Right cardiac atrium (tissue), 5 donors: ENCODE measurements around the gene FXYD3. TPM values are rescaled to one million over a fixed set of nuclear protein-coding genes. Genes with fewer than 3 reads are reported as not detected.
"Not testable (repeated sequence)": the region's sequence is repeated elsewhere in the genome, so short reads cannot be mapped to it uniquely, and the experiment has no call there.

Experiments
- ATAC-seq, 2 donors: fragments of 200-7000 bp; cut with Tn5 transposase; one replicate each; pipeline versions ENCODE4 v1.8.0 to v1.9.1; 2020; ENCODE audit warnings: moderate library complexity in 2 of 2, mild to moderate bottlenecking in 1 of 2
- DNase-seq, 3 donors: peaks; one replicate each; pipeline ENCODE4 v3.0.0-alpha.2; 2020
- H3K27ac ChIP-seq: one replicate; pipeline ENCODE4 v1.5.1; 2013; ENCODE audit warnings: mild to moderate bottlenecking, low read length, control low read depth, moderate library complexity
- H3K27me3 ChIP-seq: one replicate; pipeline ENCODE4 v1.6.1; 2013; ENCODE audit not compliant: control insufficient read depth, insufficient read depth
- H3K4me1 ChIP-seq: one replicate; pipeline ENCODE4 v1.6.1; 2013; ENCODE audit warnings: low read length; ENCODE audit not compliant: control insufficient read depth, insufficient read depth
- H3K4me3 ChIP-seq: one replicate; pipeline ENCODE4 v1.5.1; 2013; ENCODE audit warnings: low read length, control low read depth
- H3K9me3 ChIP-seq: one replicate; pipeline ENCODE4 v1.6.1; 2013; ENCODE audit warnings: low read length; ENCODE audit not compliant: control insufficient read depth
- WGBS: extraction: QIAGEN DNeasy Blood & Tissue Kit; methylation state at CpG from one replicate; pipeline ENCODE4 v1.1.7; 2013; 5-methylcytosine and 5-hydroxymethylcytosine counted together
- intact Hi-C, 4 donors: fragments of 100-400 bp; cut with DNase I; formaldehyde crosslinking; loops; one replicate each; pipeline versions ENCODE4 v1.11.0 to v1.14.0; 2022 to 2023
- polyA plus RNA-seq: library from polyadenylated mRNA; stranded (reverse); fragments of 200-250 nt; gene quantifications from one replicate; pipeline ENCODE4 v1.2.3, GENCODE V29; 2013
- total RNA-seq, 4 donors: library from RNA; stranded (reverse); fragmentation: NEBNext Ultra II Directional; extraction: Animal tissue kit (Norgen Biotek cat#: 25700); gene quantifications; one replicate each; pipeline ENCODE4 v1.2.1, GENCODE V29; 2021
- donor health status: healthy with polysubstance abuse.
- donor health status: DM: no; HTN: yes; CAD: no.
- donor health status: DM: no; HTN: no; CAD: no.
- donor health status: DM: no; HTN: yes; CAD: no; lungs with severe emphysema.
- donor health status: DM: yes; HTN: yes; CAD: no.

FXYD3 gene
- total and polyA plus RNA-seq, 5 donors: 2.2 to 5.7 (median 4.8) TPM

DNA sequence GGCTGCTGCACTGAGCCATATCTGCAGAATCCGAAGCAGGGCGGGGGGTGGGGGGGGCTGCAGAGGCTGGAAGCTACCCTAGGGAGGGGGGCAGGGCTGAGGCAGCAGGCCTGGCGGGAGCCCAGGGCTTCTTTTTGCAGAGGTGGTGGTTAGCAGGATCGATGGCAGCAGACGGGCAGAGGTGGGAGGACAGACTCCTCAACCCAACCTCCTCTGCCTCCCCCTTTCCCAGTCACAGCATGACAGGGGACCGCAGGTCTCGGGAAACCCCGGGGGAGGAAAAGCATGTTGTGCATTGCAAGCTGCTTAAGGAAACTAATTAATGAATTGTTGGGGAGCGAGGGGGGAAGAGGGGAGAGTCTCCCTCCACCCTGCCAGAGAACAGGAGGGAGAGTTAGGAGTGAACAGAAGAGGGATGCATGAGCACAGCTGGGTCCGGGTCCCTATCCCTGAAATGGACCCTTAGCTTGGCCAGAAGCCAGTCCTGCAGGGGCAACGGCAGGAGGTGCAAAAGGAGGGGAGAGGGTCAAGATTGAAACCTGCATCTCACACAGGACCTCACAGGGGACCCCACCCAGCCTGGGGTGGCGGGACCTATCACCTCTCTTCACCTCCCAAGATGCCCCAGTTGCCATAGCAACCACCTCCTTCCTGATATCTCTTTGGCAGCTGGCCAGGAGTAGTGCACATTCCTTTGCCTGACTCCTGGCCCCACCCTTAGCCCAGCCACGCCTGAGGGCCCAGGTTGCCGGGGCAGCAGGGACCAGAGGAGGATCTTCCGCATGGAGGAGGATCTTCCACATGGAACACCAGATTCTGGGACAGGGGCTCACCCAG is 29.2 kb downstream of the FXYD3 start:
- DNase-seq: peak in 1 of 3 donors; percentile 61
- intact Hi-C loops: no loop called here
- no peak for ATAC-seq
- no peak overlapping the region for H3K4me3 ChIP-seq
- 21% methylated on average over 15 of the region's 15 CpGs for WGBS
- H3K27me3 ChIP-seq: no peaks in the 10 kb centered on the region
- no peaks in the 10 kb centered on the region for H3K9me3 ChIP-seq
- no peak overlapping the region for H3K27ac ChIP-seq
- no peaks in the 10 kb centered on the region for H3K4me1 ChIP-seq

DNA sequence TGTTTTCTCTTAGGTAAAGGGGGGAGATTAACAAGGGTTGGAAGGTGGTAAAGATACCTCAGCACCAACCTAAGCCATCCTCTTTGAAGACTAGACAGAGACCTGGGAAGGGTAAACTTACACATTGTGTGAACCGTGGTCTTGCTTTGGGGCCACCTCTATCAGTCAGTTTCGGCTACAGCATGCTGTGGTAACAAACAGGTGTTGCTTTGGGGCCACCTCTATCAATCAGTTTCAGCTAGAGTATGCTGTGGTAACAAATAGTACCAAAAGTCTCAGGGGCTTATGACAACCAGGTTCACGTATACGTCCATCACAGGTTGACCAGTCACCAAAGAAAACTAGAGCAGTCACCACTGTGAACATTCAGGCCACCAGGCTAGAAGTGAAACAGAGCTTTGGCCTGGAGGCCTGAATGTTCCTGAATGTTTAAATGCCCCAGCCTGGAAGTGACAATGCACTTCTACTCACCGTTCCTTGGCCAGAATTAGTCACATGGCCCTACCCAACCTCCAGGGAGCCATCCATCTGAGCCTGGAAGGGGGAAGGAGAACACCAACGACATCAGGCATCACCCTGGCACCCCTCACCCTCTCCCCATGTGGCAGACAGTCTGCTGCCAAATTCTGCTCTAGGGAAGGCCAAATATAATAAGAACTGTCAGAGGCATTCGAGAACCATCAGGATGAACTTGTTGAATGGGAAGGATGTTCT is 31.3 kb downstream of the FXYD3 start:
- Histone ChIP-seq H3K4me3 (no peak overlapping the region), H3K4me1 (no peaks in the 10 kb centered on the region), H3K27ac (no peak overlapping the region), H3K9me3 (no peaks in the 10 kb centered on the region), H3K27me3 (no peaks in the 10 kb centered on the region)
- no peak for DNase-seq
- WGBS: 65% methylated on average over 7 of the region's 7 CpGs
- intact Hi-C loops: no loop called here
- ATAC-seq: no peak

DNA sequence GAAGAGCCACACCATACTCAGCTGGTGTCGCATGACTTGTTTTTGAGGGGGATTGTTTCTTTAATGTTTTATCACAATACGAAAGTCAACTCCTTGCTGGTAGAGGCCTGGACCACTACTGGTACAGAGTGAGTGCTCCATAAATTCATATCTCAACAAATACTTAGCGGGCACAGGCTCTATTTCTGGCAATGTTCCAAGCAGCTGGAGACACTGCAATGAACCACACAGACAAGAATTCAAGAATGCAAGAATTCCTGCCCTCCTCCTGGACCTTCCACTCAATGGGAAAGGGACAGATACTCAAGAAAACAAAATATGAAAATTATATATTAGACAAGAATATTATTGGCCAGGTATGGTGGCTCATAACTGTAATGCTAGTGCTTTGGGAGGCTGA is 33.8 kb downstream of the FXYD3 start:
- H3K9me3 ChIP-seq: no peaks in the 10 kb centered on the region
- ATAC-seq: no peak
- 78% methylated on average over 3 of the region's 3 CpGs for WGBS
- H3K4me1 ChIP-seq: no peaks in the 10 kb centered on the region
- no peaks in the 10 kb centered on the region for H3K27me3 ChIP-seq
- H3K27ac ChIP-seq: no peak overlapping the region
- intact Hi-C loops: no loop called here
- no peak for DNase-seq
- no peak overlapping the region for H3K4me3 ChIP-seq

DNA sequence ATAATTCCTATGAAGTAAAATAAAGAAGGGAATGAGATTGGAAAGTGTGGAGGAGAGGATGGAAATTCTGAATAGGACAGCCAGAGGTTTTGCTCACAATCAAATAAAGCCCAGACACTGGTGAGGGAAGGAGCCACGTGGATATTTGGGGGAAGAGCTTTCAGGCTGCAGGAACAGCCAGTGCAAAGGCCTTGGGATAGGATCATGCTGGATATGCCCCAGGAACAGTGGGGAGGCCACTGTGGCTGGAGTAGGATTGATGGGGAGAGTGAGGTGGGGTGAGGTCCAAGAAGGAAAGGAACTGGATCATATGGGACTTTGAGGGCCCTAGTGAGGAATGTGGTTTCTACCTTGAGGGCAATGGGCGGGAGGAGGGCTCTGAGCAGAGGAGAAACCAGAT is 34.8 kb downstream of the FXYD3 start:
- Histone ChIP-seq H3K9me3 (no peaks in the 10 kb centered on the region), H3K4me1 (no peaks in the 10 kb centered on the region), H3K27ac (no peak overlapping the region), H3K27me3 (no peaks in the 10 kb centered on the region), H3K4me3 (no peak overlapping the region)
- intact Hi-C loops: loop anchor here in 1 of 4 donors (10.0 kb wide), 1 partner anchor 104 kb away; no protein-coding TSS in a partner anchor
- ATAC-seq (no peak), DNase-seq (no peak)
- WGBS: 80% methylated on average over 2 of the region's 2 CpGs

DNA sequence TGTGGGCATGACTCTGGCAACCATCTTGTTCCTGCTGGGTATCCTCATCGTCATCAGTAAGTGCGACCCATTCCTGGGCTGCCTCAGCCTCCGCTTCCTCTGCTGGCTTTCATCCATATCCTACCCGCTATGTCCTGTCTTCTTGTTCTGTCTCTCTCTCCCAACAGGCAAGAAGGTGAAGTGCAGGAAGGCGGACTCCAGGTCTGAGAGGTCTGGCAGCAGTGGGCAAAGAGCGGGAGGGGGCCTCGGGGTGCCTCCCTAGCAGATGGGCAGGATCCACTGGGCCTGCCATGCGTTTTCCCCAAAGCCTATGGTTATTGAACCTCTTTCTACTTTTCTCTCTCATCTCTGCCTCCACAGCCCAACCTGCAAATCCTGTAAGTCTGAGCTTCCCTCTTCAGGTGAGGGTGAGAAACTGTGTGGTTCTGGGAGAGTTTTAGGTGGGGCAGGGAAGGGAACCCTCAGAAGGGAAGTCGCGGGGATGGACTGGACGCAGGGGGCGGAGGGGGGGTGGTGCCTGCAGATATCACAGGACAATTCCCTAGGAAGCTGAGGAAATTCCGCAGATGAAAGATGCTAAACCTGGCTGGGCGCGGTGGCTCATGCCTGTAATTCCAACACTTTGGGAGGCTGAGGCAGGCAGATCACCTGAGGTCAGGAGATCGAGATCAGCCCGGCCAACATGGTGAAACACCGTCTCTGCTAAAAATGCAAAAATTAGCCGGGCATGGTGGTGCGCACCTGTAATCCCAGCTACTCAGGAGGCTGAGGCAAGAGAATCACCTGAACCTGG is 35.8 kb downstream of the FXYD3 start:
- intact Hi-C loops: loop anchor here in 1 of 4 donors (10.0 kb wide), 1 partner anchor 103 kb away; no protein-coding TSS in a partner anchor
- no peaks in the 10 kb centered on the region for H3K27me3 ChIP-seq
- ATAC-seq (no peak), DNase-seq (no peak)
- no peak overlapping the region for H3K27ac ChIP-seq
- 82% methylated on average over 20 of the region's 20 CpGs for WGBS
- no peaks in the 10 kb centered on the region for H3K4me1 ChIP-seq
- no peak overlapping the region for H3K4me3 ChIP-seq
- no peaks in the 10 kb centered on the region for H3K9me3 ChIP-seq

DNA sequence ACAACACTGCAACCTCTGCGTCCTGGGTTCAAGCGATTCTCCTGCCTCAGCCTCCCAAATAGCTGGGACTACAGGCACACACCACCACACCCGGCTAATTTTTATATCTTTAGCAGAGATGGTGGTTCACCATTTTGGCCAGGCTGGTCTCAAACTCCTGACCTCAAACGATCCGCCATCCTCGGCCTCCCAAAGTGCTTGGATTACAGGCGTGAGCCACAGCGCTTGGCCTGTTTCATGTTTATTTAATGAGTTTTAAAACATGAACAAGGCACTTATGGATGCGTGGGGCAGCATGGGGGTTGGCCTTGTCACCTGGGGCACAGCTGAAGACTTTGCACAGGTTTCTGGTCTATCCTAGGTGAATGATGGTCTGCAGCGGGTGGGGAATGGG is 37.5 kb downstream of the FXYD3 start:
- not testable (repeated sequence) for DNase-seq, ATAC-seq, H3K27ac ChIP-seq, H3K9me3 ChIP-seq, H3K4me3 ChIP-seq, H3K4me1 ChIP-seq, H3K27me3 ChIP-seq
- intact Hi-C loops: loop anchor here in 1 of 4 donors (10.0 kb wide), 1 partner anchor 102 kb away; no protein-coding TSS in a partner anchor
- WGBS: 70% methylated on average over 10 of the region's 10 CpGs

DNA sequence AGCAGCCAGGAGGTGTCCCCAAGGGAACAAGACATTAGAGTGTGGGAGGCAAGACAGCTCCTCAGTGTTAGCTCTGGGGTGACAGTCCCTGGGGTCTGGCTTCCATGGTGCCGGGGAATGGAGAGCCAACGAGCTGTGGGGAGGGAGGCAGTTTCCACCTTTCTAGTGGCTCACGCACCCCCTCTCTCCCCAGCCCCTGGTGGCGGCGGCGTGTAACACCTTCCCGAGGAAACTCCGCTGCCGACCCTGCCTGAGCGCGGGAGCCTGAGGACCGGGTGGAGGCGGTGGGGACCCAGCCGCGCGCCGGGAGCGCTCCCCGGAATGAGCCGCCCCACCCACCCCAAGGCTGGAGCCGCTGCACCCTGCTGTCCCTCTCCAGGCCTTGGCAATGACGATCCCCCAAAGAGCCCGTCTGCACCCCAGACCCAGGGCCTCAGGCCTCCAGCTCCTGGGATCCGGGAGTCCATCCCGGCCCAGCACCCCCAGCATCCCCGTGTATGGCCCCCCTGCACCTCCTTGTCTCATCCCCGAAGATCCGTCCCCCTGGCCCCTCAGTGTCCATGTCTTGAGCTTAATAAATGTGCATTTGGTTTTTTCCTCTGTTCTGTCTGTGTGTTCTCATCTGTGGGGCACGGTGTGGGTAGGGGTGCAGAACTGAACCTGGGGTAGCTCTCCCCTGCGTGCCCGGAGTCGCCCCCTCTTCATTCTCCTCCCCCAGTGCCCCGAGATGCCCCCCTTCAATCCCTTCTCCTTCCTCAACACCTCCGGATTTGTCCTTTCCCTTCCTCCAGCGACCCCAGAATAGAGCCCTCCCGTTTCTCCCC is 38.3 kb downstream of the FXYD3 start:
- H3K9me3 ChIP-seq: no peaks in the 10 kb centered on the region
- intact Hi-C loops: loop anchor here in 1 of 4 donors (10.0 kb wide), 1 partner anchor 101 kb away; no protein-coding TSS in a partner anchor
- ATAC-seq (peak; percentile 35 to 55), DNase-seq (peak; percentile 48 to 76 (median 75))
- H3K4me1 ChIP-seq: no peaks in the 10 kb centered on the region
- H3K27me3 ChIP-seq: no peaks in the 10 kb centered on the region
- WGBS: 1% methylated on average over 36 of the region's 36 CpGs
- H3K4me3 ChIP-seq: peak overlapping the region; percentile 76
- H3K27ac ChIP-seq: no peak overlapping the region

DNA sequence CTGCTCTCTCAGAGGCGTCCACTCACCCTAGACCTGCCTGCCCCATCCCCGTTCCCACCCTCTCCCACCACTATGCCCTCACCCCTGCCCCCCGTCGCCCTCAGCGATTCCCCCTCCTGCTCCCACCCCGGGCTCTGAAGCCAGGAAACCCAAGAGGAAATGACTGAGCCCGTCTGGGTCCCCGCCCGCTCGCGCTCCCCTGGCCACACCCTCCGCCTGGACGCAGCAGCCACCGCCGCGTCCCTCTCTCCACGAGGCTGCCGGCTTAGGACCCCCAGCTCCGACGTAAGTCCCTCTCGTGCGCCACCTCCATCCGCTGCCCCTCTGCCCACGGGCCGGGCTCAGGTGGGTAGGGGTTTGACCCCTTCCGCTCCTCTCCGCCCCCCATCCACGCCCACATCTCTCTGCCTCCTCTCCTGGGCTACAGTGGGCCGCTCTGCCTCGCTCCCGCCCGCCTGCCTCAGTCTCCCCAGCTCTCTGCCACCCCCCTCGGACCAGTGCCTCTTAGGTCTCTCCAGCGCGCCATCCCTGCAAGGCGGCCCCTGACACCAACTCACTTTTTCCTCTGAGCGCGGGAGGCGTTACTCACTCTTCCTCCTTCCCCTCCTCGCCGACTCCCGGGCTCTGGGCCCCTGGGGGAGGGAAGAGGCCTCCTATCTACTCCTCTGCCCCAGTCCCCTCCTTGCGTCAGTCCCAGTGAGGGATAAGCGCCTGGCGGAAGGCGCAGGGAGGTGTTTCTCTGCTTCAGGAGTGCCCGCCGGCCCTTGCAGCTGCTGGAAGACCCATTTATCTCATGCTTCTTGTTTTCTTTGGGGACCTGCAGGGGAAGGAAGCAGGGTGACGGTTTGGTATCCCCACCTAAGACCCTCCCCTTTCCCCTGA is 39.1 kb downstream of the FXYD3 start, which contains the start of gene FXYD5:
TSS of gene FXYD5 (plus strand) at position 211 of the 882 bp plus-strand sequence. CDS start 816 bp downstream, outside the sequence.
- H3K27ac ChIP-seq: peak within 1 kb of the TSS; percentile 70
- no peaks in the 10 kb centered on the region for H3K9me3 ChIP-seq
- intact Hi-C loops: loop anchor here in 1 of 4 donors (10.0 kb wide), 1 partner anchor 100 kb away; no protein-coding TSS in a partner anchor
- H3K27me3 ChIP-seq: no peaks in the 10 kb centered on the region
- H3K4me3 ChIP-seq: peak within 1 kb of the TSS; percentile 76
- under 1% methylated on average over 49 of the region's 49 CpGs for WGBS
- DNase-seq (peak; percentile 79 to 87 (median 87)), ATAC-seq (peak; percentile 91 to 93)
- no peaks in the 10 kb centered on the region for H3K4me1 ChIP-seq

DNA sequence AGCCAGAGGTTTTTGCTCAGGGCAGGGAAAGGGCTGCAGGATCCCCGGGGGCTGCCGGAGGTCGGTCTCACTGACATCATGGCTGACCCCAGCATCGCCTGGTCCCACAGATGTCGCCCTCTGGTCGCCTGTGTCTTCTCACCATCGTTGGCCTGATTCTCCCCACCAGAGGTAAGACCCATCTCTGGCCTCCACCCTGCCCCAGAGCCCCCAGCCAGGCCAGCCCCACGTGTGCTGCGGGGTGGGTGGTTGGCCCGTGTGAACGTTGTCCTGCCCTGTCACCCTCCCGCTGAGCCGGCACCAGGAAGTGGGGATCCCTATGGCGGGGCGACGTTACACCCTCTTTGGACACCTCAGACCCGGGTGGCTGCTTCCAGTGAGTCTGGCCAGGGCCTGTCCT is 39.8 kb downstream of the FXYD3 start:
- H3K9me3 ChIP-seq: no peaks in the 10 kb centered on the region
- 10% methylated on average over 17 of the region's 17 CpGs for WGBS
- no peaks in the 10 kb centered on the region for H3K4me1 ChIP-seq
- intact Hi-C loops: loop anchor here in 1 of 4 donors (10.0 kb wide), 1 partner anchor 99 kb away; no protein-coding TSS in a partner anchor
- no peaks in the 10 kb centered on the region for H3K27me3 ChIP-seq
- DNase-seq (peak in 1 of 3 donors; percentile 19), ATAC-seq (peak; percentile 6 to 17)
- peak overlapping the region; percentile 76 for H3K4me3 ChIP-seq
- no peak overlapping the region for H3K27ac ChIP-seq
